Measurements from ENCODE around the gene LHPP. TPM values are rescaled to one million over a fixed set of nuclear protein-coding genes. Genes with fewer than 3 reads are reported as not detected.
"Not testable (repeated sequence)": the region's sequence is repeated elsewhere in the genome, so short reads cannot be mapped to it uniquely, and the experiment has no call there.

Gene LHPP
- total and polyA plus RNA-seq, 2 experiments from 2014 or later, result 27.4 to 40.2 TPM

DNA sequence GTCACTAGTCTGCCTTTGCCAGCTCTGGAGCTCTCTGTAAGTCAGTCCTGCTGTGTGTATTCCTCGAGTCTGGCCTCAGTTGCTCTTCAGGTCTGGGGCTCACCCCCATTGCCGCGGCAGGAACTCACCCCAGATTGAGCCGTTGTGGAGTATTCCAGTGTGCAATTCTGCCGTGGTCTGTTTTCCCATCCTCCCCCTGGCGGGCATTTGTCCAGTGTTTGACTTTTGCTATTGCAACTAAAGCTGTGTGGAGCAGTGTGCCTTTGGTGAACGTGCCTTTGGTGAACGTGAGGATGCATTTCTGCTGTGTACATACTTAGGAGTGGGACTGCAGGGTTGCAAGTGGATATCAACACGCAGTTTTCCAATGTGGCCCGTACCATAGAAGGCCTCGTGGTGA lies 148.1 kb downstream of the LHPP start (continued):
- TF ChIP-seq CREB1 (CRISPR knock-in tag; IDR thresholded peaks at IDR 0.05; ENCODE audit: low read depth), result no peak
- TF ChIP-seq NANOG (IDR thresholded peaks at IDR 0.05; ENCODE audit: borderline replicate concordance), result no peak
- no peak for TF ChIP-seq JUNB (IDR thresholded peaks at IDR 0.05; ENCODE audit: unreplicated experiment)
- TF ChIP-seq, protein P1, sequence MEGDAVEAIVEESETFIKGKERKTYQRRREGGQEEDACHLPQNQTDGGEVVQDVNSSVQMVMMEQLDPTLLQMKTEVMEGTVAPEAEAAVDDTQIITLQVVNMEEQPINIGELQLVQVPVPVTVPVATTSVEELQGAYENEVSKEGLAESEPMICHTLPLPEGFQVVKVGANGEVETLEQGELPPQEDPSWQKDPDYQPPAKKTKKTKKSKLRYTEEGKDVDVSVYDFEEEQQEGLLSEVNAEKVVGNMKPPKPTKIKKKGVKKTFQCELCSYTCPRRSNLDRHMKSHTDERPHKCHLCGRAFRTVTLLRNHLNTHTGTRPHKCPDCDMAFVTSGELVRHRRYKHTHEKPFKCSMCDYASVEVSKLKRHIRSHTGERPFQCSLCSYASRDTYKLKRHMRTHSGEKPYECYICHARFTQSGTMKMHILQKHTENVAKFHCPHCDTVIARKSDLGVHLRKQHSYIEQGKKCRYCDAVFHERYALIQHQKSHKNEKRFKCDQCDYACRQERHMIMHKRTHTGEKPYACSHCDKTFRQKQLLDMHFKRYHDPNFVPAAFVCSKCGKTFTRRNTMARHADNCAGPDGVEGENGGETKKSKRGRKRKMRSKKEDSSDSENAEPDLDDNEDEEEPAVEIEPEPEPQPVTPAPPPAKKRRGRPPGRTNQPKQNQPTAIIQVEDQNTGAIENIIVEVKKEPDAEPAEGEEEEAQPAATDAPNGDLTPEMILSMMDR (conservative IDR thresholded peaks at IDR 0.05; ENCODE audit: low read depth in 2 of 2), result no peak
- TF ChIP-seq ZNF114 (CRISPR knock-in tag; IDR thresholded peaks at IDR 0.05), result no peak
- TF ChIP-seq, protein P2, sequence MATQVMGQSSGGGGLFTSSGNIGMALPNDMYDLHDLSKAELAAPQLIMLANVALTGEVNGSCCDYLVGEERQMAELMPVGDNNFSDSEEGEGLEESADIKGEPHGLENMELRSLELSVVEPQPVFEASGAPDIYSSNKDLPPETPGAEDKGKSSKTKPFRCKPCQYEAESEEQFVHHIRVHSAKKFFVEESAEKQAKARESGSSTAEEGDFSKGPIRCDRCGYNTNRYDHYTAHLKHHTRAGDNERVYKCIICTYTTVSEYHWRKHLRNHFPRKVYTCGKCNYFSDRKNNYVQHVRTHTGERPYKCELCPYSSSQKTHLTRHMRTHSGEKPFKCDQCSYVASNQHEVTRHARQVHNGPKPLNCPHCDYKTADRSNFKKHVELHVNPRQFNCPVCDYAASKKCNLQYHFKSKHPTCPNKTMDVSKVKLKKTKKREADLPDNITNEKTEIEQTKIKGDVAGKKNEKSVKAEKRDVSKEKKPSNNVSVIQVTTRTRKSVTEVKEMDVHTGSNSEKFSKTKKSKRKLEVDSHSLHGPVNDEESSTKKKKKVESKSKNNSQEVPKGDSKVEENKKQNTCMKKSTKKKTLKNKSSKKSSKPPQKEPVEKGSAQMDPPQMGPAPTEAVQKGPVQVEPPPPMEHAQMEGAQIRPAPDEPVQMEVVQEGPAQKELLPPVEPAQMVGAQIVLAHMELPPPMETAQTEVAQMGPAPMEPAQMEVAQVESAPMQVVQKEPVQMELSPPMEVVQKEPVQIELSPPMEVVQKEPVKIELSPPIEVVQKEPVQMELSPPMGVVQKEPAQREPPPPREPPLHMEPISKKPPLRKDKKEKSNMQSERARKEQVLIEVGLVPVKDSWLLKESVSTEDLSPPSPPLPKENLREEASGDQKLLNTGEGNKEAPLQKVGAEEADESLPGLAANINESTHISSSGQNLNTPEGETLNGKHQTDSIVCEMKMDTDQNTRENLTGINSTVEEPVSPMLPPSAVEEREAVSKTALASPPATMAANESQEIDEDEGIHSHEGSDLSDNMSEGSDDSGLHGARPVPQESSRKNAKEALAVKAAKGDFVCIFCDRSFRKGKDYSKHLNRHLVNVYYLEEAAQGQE (IDR thresholded peaks at IDR 0.05; ENCODE audit: unreplicated experiment), result no peak
- no peak for TF ChIP-seq EZH2phosphoT487 (IDR thresholded peaks at IDR 0.05; ENCODE audit: unreplicated experiment)
- no peak for TF ChIP-seq ZNF331 (CRISPR knock-in tag; IDR thresholded peaks at IDR 0.05; ENCODE audit: low read depth)
- TF ChIP-seq, protein P3, sequence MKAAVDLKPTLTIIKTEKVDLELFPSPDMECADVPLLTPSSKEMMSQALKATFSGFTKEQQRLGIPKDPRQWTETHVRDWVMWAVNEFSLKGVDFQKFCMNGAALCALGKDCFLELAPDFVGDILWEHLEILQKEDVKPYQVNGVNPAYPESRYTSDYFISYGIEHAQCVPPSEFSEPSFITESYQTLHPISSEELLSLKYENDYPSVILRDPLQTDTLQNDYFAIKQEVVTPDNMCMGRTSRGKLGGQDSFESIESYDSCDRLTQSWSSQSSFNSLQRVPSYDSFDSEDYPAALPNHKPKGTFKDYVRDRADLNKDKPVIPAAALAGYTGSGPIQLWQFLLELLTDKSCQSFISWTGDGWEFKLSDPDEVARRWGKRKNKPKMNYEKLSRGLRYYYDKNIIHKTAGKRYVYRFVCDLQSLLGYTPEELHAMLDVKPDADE (IDR thresholded peaks at IDR 0.05), result no peak
- no peak for TF ChIP-seq POLR2AphosphoS5 (IDR thresholded peaks at IDR 0.05; ENCODE audit: low read depth)
- no peak for TF ChIP-seq EZH2 (IDR thresholded peaks at IDR 0.05; ENCODE audit: low read depth, unreplicated experiment)

DNA sequence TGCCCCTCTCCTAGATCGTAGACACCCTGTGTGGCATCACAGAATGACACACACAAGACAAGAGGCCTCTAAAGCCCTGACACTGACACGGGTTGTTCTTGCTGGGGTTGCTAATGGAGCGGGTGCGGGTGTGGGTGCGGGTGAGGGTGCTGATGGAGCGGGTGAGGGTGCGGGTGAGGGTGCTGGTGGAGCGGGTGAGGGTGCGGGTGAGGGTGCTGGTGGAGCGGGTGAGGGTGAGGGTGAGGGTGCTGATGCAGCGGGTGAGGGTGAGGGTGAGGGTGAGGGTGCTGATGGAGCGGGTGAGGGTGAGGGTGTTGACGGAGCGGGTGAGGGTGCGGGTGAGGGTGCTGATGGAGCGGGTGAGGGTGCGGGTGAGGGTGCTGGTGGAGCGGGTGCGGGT lies 148.6 kb downstream of the LHPP start:
- H3K4me2 ChIP-seq; H3K79me2 ChIP-seq (replicated peaks; ENCODE audit: insufficient read depth); H3K36me3 Mint-ChIP-seq (ENCODE audit: low read depth); H3F3A ChIP-seq (replicated peaks; ENCODE audit: low read depth); H3K4me1 ChIP-seq (ENCODE audit: insufficient read depth); H3K36me3 ChIP-seq (ENCODE audit: insufficient read depth); H3K27ac Mint-ChIP-seq; H3K4me3 ChIP-seq; H3K4me1 Mint-ChIP-seq; H3K9me3 Mint-ChIP-seq; H3K4me3 Mint-ChIP-seq; H3K27ac ChIP-seq (ENCODE audit: low read depth); H4K20me1 ChIP-seq (replicated peaks; ENCODE audit: insufficient read depth); H3K9me2 ChIP-seq (ENCODE audit: insufficient read depth); DNase-seq (ENCODE audit: low spot score); ATAC-seq; H3K27me3 ChIP-seq (ENCODE audit: insufficient read depth); H2AFZ ChIP-seq: not testable (repeated sequence)
- peaks cover 11% of the 10 kb centered on the region for H3K27me3 Mint-ChIP-seq (ENCODE audit: insufficient read depth, low read depth, poor library complexity)

DNA sequence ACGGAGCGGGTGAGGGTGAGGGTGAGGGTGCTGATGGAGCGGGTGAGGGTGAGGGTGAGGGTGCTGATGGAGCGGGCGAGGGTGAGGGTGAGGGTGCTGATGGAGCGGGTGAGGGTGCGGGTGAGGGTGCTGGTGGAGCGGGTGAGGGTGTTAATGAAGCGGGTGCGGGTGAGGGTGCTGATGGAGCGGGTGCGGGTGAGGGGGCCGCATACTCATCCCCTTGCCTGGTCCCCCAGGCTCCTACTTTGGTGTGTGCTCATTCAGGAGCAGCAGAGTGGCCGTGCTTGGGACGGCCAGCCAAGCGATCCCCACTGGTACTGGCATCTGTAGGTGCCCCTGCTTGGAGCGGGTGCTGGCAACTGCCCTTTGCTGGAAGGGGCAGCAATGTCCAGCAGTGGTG lies 149.2 kb downstream of the LHPP start:
- not testable (repeated sequence) for H3K4me3 Mint-ChIP-seq; H3K79me2 ChIP-seq (replicated peaks; ENCODE audit: insufficient read depth); H3K36me3 Mint-ChIP-seq (ENCODE audit: low read depth); H3F3A ChIP-seq (replicated peaks; ENCODE audit: low read depth); H4K20me1 ChIP-seq (replicated peaks; ENCODE audit: insufficient read depth); H3K27ac Mint-ChIP-seq; H3K4me2 ChIP-seq; H3K9me2 ChIP-seq (ENCODE audit: insufficient read depth); H3K27ac ChIP-seq (ENCODE audit: low read depth); ATAC-seq; H3K27me3 ChIP-seq (ENCODE audit: insufficient read depth); H3K4me3 ChIP-seq; H3K9me3 Mint-ChIP-seq; H3K4me1 ChIP-seq (ENCODE audit: insufficient read depth); H3K4me1 Mint-ChIP-seq; DNase-seq (ENCODE audit: low spot score); H2AFZ ChIP-seq; H3K36me3 ChIP-seq (ENCODE audit: insufficient read depth)
- H3K27me3 Mint-ChIP-seq (ENCODE audit: insufficient read depth, low read depth, poor library complexity), result peaks cover 13% of the 10 kb centered on the region

Data from GM23338 (cell line).